Keratinocyte (primary cell): Measurements from ENCODE around the gene CERK. TPM values are rescaled to one million over a fixed set of nuclear protein-coding genes. Genes with fewer than 3 reads are reported as not detected.

Experiments
- DNase-seq: peaks from one replicate; pipeline ENCODE4 v3.0.0-alpha.2; 2011; ENCODE audit warnings: low read depth, missing footprints, low spot score
- FAIRE-seq: peaks from 2 replicates; lab custom pipeline; 2011; peaks lifted over from hg19 to GRCh38; lab: Jason Lieb, UNC
- H2AFZ ChIP-seq: 2 replicates; pipeline ENCODE4 v1.6.0; 2012; ENCODE audit warnings: low read length, control low read depth, inconsistent platforms; ENCODE audit not compliant: control insufficient read depth
- H3K27ac ChIP-seq: 2 replicates; pipeline ENCODE4 v1.5.1; 2011; ENCODE audit warnings: low read length; ENCODE audit not compliant: control insufficient read depth, insufficient read depth
- H3K27me3 ChIP-seq: 3 replicates; pipeline ENCODE4 v1.6.0; 2011; ENCODE audit warnings: low read length; ENCODE audit not compliant: control insufficient read depth, insufficient read depth; ENCODE audit errors: extremely low read depth
- H3K36me3 ChIP-seq, 2 experiments: 2 replicates in 1 of 2; 3 replicates in 1 of 2; pipeline ENCODE4 v1.5.1; 2011; ENCODE audit warnings: low read length in 2 of 2, mild to moderate bottlenecking in 1 of 2; ENCODE audit not compliant: control insufficient read depth in 2 of 2, insufficient read depth in 2 of 2; ENCODE audit errors: extremely low read depth in 1 of 2
- H3K4me1 ChIP-seq: 3 replicates; pipeline ENCODE4 v1.5.1; 2011; ENCODE audit warnings: low read length; ENCODE audit not compliant: control insufficient read depth, insufficient read depth; ENCODE audit errors: extremely low read depth
- H3K4me2 ChIP-seq: 3 replicates; pipeline ENCODE4 v1.6.0; 2011; ENCODE audit warnings: low read depth, low read length; ENCODE audit not compliant: control insufficient read depth, insufficient read depth; ENCODE audit errors: extremely low read depth
- H3K4me3 ChIP-seq, 3 experiments: fragments of 200-600 bp in 1 of 3; sonication (generic) in 1 of 3; 2 replicates in 2 of 3; 3 replicates in 1 of 3; pipeline ENCODE4 v1.5.1; 2011 to 2016; ENCODE audit warnings: low read length in 3 of 3, mild to moderate bottlenecking in 3 of 3, control low read depth in 2 of 3, inconsistent platforms in 1 of 3, low read depth in 1 of 3, mixed read lengths in 1 of 3, mixed run types in 1 of 3, moderate library complexity in 1 of 3; ENCODE audit not compliant: control insufficient read depth in 2 of 3, insufficient read depth in 2 of 3; ENCODE audit errors: extremely low read depth in 1 of 3
- H3K79me2 ChIP-seq: 2 replicates; pipeline ENCODE4 v1.6.0; 2012; ENCODE audit warnings: low read length; ENCODE audit not compliant: control insufficient read depth, insufficient read depth
- H3K9ac ChIP-seq: 3 replicates; pipeline ENCODE4 v1.6.0; 2011; ENCODE audit warnings: low read length; ENCODE audit not compliant: control insufficient read depth, insufficient read depth; ENCODE audit errors: extremely low read depth
- H3K9me1 ChIP-seq: 3 replicates; pipeline ENCODE4 v1.6.0; 2011; ENCODE audit warnings: low read length; ENCODE audit not compliant: control insufficient read depth, insufficient read depth; ENCODE audit errors: extremely low read depth
- H3K9me3 ChIP-seq: 2 replicates; pipeline ENCODE4 v1.5.1; 2012; ENCODE audit warnings: low read depth, low read length; ENCODE audit not compliant: control insufficient read depth
- H4K20me1 ChIP-seq: 3 replicates; pipeline ENCODE4 v1.6.0; 2011; ENCODE audit warnings: low read length; ENCODE audit not compliant: control insufficient read depth, insufficient read depth; ENCODE audit errors: extremely low read depth
- EZH2 ChIP-seq: IDR thresholded peaks from one replicate; pipeline ENCODE4 v1.6.1; 2012; ENCODE audit warnings: inconsistent platforms, mild to moderate bottlenecking, low read length, moderate library complexity
- dilution Hi-C: fragments of 300-500 bp; cut with MboI; formaldehyde crosslinking; loops from one replicate; pipeline ENCODE4 v1.7.0; 2020; ENCODE audit warnings: low sequenced_read_pairs; ENCODE audit not compliant: extremely low pct_ligation_motif_present
- polyA plus RNA-seq, 5 experiments: library from polyadenylated mRNA; depleted of rRNA in 3 of 5; stranded (reverse) in 3 of 5; stranded (forward) in 1 of 5; unstranded in 1 of 5; fragments of >200 nt; gene quantifications; 1 replicate in 1 of 5; 2 replicates in 3 of 5; 3 replicates in 1 of 5; pipeline versions ENCODE4 v1.2.1 to v1.2.3, GENCODE V29; 2011 to 2012; ENCODE audit warnings: missing spikeins in 2 of 5, low read depth in 1 of 5, low replicate concordance in 1 of 5
- TF ChIP-seq, protein P1 (sequence below), 3 experiments: IDR thresholded peaks in 1 of 3; conservative IDR thresholded peaks in 1 of 3; optimal IDR thresholded peaks in 1 of 3; 2 replicates in 2 of 3; 3 replicates in 1 of 3; pipeline versions ENCODE3 to v1.5.1; 2011; ENCODE audit warnings: low read length in 3 of 3, mild to moderate bottlenecking in 3 of 3, moderate library complexity in 2 of 3, control low read depth in 1 of 3, inconsistent platforms in 1 of 3; ENCODE audit not compliant: insufficient read depth in 2 of 3; ENCODE audit errors: extremely low read depth in 1 of 3

Gene CERK
- polyA plus RNA-seq, 1 donor (not counting 4 experiments of a cell fraction or from before 2014, with no cell fraction given), result 11.9 TPM

DNA sequence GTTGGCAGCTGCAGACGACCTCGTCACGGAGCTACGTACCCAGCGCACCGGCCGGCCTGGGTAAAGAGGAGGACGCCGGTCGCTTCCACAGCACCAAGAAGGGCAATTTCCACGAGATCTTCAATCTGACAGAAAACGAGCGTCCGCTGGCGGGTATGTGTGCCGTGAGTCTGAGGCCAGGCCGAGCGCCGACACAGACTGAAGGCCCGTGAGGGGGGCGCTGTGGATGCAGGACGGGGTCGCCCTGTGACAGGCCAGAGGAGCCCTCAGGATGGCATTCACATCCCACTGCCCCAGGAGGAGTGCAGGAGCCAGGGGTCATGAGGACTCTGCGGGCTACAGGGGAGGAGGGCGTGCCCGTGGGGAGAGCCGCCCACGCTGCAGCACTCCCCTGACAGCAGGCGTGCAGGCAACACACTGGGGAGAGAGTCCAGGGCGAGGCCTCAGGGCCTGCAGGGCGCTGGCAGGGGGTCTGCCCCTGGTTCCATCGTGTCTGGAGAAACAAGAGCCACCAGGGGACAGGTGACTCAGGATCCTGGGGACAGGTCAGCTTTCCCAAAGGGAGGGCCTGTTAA, 64.3 kb downstream of the CERK start:
- H4K20me1 ChIP-seq, result no peaks in the 10 kb centered on the region
- H3K79me2 ChIP-seq, result no peaks in the 10 kb centered on the region
- no peak overlapping the region for H3K9ac ChIP-seq
- dilution Hi-C loops, result no loop called here
- no peaks in the 10 kb centered on the region for H3K9me1 ChIP-seq
- H3K36me3 ChIP-seq, result peaks cover 0 to 7% of the 10 kb centered on the region in 2 experiments
- no peak overlapping the region for H3K4me3 ChIP-seq
- H3K9me3 ChIP-seq, result no peaks in the 10 kb centered on the region
- H2AFZ ChIP-seq, result no peak overlapping the region
- no peaks in the 10 kb centered on the region for H3K27me3 ChIP-seq
- H3K27ac ChIP-seq, result no peak overlapping the region
- no peak overlapping the region for H3K4me2 ChIP-seq
- no peak for DNase-seq
- TF ChIP-seq, protein P1, sequence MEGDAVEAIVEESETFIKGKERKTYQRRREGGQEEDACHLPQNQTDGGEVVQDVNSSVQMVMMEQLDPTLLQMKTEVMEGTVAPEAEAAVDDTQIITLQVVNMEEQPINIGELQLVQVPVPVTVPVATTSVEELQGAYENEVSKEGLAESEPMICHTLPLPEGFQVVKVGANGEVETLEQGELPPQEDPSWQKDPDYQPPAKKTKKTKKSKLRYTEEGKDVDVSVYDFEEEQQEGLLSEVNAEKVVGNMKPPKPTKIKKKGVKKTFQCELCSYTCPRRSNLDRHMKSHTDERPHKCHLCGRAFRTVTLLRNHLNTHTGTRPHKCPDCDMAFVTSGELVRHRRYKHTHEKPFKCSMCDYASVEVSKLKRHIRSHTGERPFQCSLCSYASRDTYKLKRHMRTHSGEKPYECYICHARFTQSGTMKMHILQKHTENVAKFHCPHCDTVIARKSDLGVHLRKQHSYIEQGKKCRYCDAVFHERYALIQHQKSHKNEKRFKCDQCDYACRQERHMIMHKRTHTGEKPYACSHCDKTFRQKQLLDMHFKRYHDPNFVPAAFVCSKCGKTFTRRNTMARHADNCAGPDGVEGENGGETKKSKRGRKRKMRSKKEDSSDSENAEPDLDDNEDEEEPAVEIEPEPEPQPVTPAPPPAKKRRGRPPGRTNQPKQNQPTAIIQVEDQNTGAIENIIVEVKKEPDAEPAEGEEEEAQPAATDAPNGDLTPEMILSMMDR (optimal IDR thresholded peaks at IDR 0.05 in 1 of 3, IDR thresholded peaks at IDR 0.05 in 1 of 3, conservative IDR thresholded peaks at IDR 0.05 in 1 of 3; ENCODE audit: extremely low read depth in 1 of 3, insufficient read depth in 2 of 3, low read length in 3 of 3), result no peak
- TF ChIP-seq EZH2, result no peak
- H3K4me1 ChIP-seq, result no peaks in the 10 kb centered on the region
- FAIRE-seq, result no peak

DNA sequence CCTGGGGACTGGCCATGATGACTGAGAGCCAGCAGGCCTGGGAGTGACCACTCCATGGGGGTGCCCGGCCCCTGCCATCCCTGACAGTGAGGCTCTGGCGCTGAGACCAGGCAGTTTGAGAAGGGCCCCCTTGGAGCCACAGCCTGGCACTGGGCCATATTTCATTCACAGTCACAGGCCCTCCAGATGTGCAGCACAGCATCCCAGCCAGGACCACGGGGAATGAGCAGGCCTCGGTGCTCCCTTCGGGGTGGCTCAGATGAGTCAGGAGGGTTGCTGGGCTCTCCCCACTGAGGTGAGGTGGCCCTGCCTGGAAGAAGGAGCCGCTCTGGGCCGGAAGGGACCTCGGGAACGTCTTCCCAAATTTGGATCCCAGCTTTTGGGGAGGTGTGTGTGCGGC, 64.8 kb downstream of the CERK start:
- FAIRE-seq (no peak), DNase-seq (no peak)
- no peaks in the 10 kb centered on the region for H3K79me2 ChIP-seq
- H3K4me2 ChIP-seq, result no peak overlapping the region
- H3K27me3 ChIP-seq, result no peaks in the 10 kb centered on the region
- H3K36me3 ChIP-seq, result peaks cover 0 to 7% of the 10 kb centered on the region in 2 experiments
- no peak overlapping the region for H3K9ac ChIP-seq
- no peaks in the 10 kb centered on the region for H3K9me1 ChIP-seq
- H3K4me3 ChIP-seq, result no peak overlapping the region
- TF ChIP-seq EZH2, result no peak
- TF ChIP-seq, protein P1 (optimal IDR thresholded peaks at IDR 0.05 in 1 of 3, IDR thresholded peaks at IDR 0.05 in 1 of 3, conservative IDR thresholded peaks at IDR 0.05 in 1 of 3; ENCODE audit: extremely low read depth in 1 of 3, insufficient read depth in 2 of 3, low read length in 3 of 3), result no peak
- dilution Hi-C loops, result no loop called here
- H3K27ac ChIP-seq, result no peak overlapping the region
- H3K4me1 ChIP-seq, result no peaks in the 10 kb centered on the region
- H3K9me3 ChIP-seq, result no peaks in the 10 kb centered on the region
- H2AFZ ChIP-seq, result no peak overlapping the region
- no peaks in the 10 kb centered on the region for H4K20me1 ChIP-seq
